H1 (cell line): ENCODE results near the gene SEC62. TPM values are rescaled to one million over a fixed set of nuclear protein-coding genes. Genes with fewer than 3 reads are reported as not detected.

Experiments
- CBX5 ChIP-seq: fragments of 300-800, 300-1000 bp; sonication (generic); IDR thresholded peaks from 2 replicates; pipeline ENCODE4 v1.7.1; 2016; ENCODE audit warnings: antibody characterized with exemption, low read length, low read depth
- CTBP2 ChIP-seq: IDR thresholded peaks from 2 replicates; pipeline ENCODE4 v1.7.0; 2011; ENCODE audit warnings: borderline replicate concordance, mild to moderate bottlenecking, moderate library complexity, mixed read lengths, low read length; ENCODE audit not compliant: insufficient read depth, insufficient read length
- NANOG ChIP-seq: IDR thresholded peaks from 2 replicates; pipeline ENCODE4 v1.6.1; 2011; ENCODE audit warnings: low read length, low read depth, mild to moderate bottlenecking, inconsistent platforms; ENCODE audit not compliant: insufficient read depth, poor library complexity, severe bottlenecking
- POLR2AphosphoS5 ChIP-seq: IDR thresholded peaks from 2 replicates; pipeline ENCODE4 v1.6.1; 2011; ENCODE audit warnings: low read depth, low read length
- polyA plus RNA-seq, 7 experiments: library from polyadenylated mRNA; depleted of rRNA in 3 of 7; stranded (reverse) in 5 of 7; unstranded in 2 of 7; fragments of >200 nt in 5 of 7; fragments of 200-250 nt in 2 of 7; gene quantifications; 1 replicate in 5 of 7; 2 replicates in 1 of 7; 4 replicates in 1 of 7; pipeline versions ENCODE4 v1.2.1 to v1.2.3, GENCODE V29; 2011 to 2013; ENCODE audit warnings: missing spikeins in 2 of 7, mixed read lengths in 2 of 7
- total RNA-seq: library from RNA; stranded (reverse); fragmentation: NEBNext Ultra II Directional; extraction: Animal tissue kit (Norgen Biotek cat#: 25700); gene quantifications from 2 replicates; pipeline ENCODE4 v1.2.1, GENCODE V29; 2021
- TF ChIP-seq, protein P1 (sequence below): fragments of 300-600 bp; sonication (generic); IDR thresholded peaks from 2 replicates; pipeline ENCODE4 v1.7.1; 2012; ENCODE audit warnings: low read length, moderate library complexity, mild to moderate bottlenecking, inconsistent platforms; ENCODE audit not compliant: insufficient replicate concordance
- TF ChIP-seq, protein P2 (sequence below), 3 experiments: IDR thresholded peaks; 1 replicate in 2 of 3; 2 replicates in 1 of 3; pipeline versions ENCODE4 v1.5.1 to v1.6.1; 2011; ENCODE audit warnings: low read length in 3 of 3, mild to moderate bottlenecking in 3 of 3, inconsistent platforms in 2 of 3, low read depth in 1 of 3, moderate library complexity in 1 of 3; ENCODE audit not compliant: insufficient read depth in 1 of 3; ENCODE audit errors: control extremely low read depth in 1 of 3
- TF ChIP-seq, protein P3 (sequence below): IDR thresholded peaks from 2 replicates; pipeline ENCODE4 v1.6.1; 2012; ENCODE audit warnings: inconsistent platforms

Gene SEC62
- total and polyA plus RNA-seq, 2 of the 8 experiments (the other 6 are each of a cell fraction or from before 2014, with no cell fraction given) = 67.8 to 113 TPM

DNA sequence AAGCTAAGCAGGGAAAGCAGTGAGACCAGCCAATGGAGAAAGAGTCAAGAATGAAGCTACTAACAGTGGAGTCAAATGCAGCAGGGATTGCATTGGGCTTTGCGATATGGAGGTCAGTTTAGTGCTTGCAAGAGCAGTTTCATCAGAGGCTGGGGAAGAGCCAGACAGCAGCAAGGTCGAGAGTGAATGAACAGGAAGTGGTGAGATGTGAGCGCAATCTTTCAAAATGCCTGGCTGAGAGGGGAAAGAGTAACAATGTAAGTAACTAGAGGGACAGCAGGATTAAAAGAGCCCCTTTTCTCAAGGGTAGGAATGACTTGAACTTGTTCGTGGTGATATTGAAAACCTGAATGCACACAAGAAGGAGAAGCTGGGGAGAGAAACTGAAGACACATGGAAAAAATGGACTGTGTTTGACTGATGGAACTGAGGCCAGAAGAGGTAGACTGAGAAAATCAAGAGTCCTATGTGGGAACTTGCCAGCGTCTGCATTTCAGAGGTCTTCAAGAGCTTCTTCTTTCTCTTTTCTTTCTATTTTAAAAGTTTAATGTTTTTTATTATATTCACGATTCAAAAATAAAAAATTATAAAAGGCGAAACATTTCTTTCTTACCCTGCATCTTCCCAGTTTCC is 40.5 kb downstream of the SEC62 start (continued):
- TF ChIP-seq, protein P1, sequence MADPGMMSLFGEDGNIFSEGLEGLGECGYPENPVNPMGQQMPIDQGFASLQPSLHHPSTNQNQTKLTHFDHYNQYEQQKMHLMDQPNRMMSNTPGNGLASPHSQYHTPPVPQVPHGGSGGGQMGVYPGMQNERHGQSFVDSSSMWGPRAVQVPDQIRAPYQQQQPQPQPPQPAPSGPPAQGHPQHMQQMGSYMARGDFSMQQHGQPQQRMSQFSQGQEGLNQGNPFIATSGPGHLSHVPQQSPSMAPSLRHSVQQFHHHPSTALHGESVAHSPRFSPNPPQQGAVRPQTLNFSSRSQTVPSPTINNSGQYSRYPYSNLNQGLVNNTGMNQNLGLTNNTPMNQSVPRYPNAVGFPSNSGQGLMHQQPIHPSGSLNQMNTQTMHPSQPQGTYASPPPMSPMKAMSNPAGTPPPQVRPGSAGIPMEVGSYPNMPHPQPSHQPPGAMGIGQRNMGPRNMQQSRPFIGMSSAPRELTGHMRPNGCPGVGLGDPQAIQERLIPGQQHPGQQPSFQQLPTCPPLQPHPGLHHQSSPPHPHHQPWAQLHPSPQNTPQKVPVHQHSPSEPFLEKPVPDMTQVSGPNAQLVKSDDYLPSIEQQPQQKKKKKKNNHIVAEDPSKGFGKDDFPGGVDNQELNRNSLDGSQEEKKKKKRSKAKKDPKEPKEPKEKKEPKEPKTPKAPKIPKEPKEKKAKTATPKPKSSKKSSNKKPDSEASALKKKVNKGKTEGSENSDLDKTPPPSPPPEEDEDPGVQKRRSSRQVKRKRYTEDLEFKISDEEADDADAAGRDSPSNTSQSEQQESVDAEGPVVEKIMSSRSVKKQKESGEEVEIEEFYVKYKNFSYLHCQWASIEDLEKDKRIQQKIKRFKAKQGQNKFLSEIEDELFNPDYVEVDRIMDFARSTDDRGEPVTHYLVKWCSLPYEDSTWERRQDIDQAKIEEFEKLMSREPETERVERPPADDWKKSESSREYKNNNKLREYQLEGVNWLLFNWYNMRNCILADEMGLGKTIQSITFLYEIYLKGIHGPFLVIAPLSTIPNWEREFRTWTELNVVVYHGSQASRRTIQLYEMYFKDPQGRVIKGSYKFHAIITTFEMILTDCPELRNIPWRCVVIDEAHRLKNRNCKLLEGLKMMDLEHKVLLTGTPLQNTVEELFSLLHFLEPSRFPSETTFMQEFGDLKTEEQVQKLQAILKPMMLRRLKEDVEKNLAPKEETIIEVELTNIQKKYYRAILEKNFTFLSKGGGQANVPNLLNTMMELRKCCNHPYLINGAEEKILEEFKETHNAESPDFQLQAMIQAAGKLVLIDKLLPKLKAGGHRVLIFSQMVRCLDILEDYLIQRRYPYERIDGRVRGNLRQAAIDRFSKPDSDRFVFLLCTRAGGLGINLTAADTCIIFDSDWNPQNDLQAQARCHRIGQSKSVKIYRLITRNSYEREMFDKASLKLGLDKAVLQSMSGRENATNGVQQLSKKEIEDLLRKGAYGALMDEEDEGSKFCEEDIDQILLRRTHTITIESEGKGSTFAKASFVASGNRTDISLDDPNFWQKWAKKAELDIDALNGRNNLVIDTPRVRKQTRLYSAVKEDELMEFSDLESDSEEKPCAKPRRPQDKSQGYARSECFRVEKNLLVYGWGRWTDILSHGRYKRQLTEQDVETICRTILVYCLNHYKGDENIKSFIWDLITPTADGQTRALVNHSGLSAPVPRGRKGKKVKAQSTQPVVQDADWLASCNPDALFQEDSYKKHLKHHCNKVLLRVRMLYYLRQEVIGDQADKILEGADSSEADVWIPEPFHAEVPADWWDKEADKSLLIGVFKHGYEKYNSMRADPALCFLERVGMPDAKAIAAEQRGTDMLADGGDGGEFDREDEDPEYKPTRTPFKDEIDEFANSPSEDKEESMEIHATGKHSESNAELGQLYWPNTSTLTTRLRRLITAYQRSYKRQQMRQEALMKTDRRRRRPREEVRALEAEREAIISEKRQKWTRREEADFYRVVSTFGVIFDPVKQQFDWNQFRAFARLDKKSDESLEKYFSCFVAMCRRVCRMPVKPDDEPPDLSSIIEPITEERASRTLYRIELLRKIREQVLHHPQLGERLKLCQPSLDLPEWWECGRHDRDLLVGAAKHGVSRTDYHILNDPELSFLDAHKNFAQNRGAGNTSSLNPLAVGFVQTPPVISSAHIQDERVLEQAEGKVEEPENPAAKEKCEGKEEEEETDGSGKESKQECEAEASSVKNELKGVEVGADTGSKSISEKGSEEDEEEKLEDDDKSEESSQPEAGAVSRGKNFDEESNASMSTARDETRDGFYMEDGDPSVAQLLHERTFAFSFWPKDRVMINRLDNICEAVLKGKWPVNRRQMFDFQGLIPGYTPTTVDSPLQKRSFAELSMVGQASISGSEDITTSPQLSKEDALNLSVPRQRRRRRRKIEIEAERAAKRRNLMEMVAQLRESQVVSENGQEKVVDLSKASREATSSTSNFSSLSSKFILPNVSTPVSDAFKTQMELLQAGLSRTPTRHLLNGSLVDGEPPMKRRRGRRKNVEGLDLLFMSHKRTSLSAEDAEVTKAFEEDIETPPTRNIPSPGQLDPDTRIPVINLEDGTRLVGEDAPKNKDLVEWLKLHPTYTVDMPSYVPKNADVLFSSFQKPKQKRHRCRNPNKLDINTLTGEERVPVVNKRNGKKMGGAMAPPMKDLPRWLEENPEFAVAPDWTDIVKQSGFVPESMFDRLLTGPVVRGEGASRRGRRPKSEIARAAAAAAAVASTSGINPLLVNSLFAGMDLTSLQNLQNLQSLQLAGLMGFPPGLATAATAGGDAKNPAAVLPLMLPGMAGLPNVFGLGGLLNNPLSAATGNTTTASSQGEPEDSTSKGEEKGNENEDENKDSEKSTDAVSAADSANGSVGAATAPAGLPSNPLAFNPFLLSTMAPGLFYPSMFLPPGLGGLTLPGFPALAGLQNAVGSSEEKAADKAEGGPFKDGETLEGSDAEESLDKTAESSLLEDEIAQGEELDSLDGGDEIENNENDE = no peak
- TF ChIP-seq POLR2AphosphoS5 (no peak), CTBP2 (no peak), NANOG (no peak), CBX5 (no peak)
- TF ChIP-seq, protein P2, sequence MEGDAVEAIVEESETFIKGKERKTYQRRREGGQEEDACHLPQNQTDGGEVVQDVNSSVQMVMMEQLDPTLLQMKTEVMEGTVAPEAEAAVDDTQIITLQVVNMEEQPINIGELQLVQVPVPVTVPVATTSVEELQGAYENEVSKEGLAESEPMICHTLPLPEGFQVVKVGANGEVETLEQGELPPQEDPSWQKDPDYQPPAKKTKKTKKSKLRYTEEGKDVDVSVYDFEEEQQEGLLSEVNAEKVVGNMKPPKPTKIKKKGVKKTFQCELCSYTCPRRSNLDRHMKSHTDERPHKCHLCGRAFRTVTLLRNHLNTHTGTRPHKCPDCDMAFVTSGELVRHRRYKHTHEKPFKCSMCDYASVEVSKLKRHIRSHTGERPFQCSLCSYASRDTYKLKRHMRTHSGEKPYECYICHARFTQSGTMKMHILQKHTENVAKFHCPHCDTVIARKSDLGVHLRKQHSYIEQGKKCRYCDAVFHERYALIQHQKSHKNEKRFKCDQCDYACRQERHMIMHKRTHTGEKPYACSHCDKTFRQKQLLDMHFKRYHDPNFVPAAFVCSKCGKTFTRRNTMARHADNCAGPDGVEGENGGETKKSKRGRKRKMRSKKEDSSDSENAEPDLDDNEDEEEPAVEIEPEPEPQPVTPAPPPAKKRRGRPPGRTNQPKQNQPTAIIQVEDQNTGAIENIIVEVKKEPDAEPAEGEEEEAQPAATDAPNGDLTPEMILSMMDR (IDR thresholded peaks at IDR 0.05; ENCODE audit: control extremely low read depth in 1 of 3, insufficient read depth in 1 of 3, low read depth in 1 of 3, low read length in 3 of 3) = no peak
- TF ChIP-seq, protein P3, sequence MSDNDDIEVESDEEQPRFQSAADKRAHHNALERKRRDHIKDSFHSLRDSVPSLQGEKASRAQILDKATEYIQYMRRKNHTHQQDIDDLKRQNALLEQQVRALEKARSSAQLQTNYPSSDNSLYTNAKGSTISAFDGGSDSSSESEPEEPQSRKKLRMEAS = no peak
